CD4-positive, alpha-beta T cell treated with Interleukin-4 for 1 hour (primary cell): ENCODE data around the gene TRUB2.

ENCODE experiments used
- DNase-seq, 2 donors: peaks; one replicate each; pipeline ENCODE4 v3.0.0-alpha.2; 2020 to 2022

TRUB2 gene

DNA sequence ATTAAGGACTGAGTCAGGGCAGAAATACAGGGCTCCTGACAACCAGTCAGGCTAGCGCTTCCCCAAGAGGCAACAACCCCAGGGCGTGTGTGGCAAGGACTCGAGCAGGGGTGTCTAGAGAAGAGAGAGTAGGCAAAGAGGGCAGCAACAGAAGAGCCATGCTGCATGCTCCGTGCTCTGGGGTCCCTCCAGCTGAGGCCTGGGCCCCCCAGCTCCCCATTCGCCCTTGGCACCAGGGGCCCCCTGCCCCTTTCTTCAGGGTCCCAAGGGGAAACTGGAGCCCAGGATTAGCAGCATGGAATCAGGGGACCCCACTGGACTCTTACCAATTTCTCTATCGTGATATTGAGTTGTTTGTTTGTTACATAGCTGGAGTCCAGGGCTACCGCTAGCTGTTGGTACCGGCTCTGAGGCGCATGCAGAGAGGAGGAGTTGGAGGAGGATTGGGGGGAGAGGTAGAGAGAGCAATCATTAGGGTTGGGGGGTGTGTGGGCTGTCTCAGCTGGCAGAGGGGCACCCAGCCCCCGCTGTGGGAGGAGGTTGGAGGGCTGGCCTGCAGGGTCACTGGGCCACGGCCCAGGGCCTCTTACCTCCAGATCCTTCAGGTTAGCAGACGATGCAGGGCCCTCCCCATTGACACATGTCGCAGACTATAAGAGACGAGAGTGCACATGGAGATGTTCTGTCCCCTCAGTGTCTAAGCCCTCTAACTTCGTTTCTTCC is 55.2 kb downstream of the TRUB2 start:
- DNase-seq = no peak

- DNase-seq = no peak
These were observed 56.8 kb downstream of the TRUB2 start for GRCh38 chr9:128265348-128265847.

DNA sequence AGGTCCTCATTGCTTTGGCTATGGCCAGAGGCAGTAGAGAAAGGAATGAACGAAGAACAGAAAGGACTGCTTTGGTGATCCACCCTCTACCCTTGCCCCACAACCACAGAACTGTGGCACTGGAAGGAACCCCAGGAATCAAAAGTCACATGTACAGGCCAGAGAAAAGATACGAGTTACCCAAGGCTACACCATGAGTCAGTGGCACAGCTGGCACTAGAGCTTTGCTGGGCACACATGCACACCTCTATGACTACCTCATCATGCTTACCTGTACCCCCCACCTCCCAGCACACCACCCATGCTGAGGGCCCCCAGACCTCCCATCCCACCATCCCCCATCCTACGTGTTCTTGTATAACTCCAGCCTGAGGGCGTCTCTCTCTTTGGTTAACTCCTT is 59.6 kb downstream of the TRUB2 start:
- no peak for DNase-seq

GRCh38 chr9:128260340-128260739 is 61.9 kb downstream of the TRUB2 start:
- no peak for DNase-seq

- DNase-seq = no peak
These were observed 63.1 kb downstream of the TRUB2 start for GRCh38 chr9:128259156-128259555.

DNA sequence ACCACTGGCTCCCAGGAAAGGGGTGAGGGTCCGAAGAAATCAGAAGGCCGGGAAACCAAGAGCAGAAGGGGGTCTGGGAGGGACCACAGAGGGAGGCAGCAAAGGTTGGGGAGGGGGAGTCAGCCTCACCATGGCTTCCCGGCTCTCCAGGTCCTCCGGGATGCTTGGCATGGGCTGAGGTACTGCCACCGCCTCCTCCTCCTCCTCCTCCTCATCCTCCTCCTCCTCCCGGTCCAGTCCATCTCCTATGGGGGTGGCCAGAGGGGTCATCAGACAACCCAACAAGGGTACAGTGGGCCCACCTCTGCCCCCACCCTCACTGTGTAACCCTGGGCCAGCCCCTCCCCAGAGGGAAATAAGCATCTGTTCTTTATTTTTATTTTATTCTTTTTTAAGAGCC is 63.9 kb downstream of the TRUB2 start:
- DNase-seq = no peak

DNA sequence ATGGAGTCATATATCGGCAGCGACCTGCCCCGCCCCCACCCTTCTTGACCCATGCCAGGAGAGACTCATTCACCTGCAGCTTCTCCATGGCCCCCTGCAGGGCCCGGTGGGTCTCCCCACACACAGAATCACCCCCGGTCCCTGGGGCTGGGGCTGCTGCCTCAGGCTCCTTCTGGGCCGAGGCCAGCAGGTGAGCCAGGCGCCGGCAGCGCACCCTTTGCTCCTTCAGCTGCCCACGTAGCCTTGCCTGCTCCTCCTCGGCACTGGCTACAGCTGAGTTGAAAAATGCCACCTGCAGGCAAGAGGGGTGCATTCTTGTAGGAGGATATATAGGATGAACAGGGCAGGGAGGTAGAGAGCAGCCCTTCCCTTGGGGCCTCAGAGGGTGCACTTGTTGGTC is 64.3 kb downstream of the TRUB2 start:
- no peak for DNase-seq

- no peak for DNase-seq
These were observed 65.0 kb downstream of the TRUB2 start for GRCh38 chr9:128257086-128257825.
